Astrocyte of the cerebellum (primary cell): Measurements from ENCODE around the gene ZNF408.

Experiments
- DNase-seq: peaks from one replicate; pipeline ENCODE4 v3.0.0-alpha.2; 2011; ENCODE audit warnings: low read depth
- H3K4me3 ChIP-seq: 2 replicates; pipeline ENCODE4 v1.5.1; 2011; ENCODE audit warnings: mild to moderate bottlenecking, low read depth, low read length, moderate library complexity
- in situ Hi-C: cut with HindIII; loops from 2 replicates; pipeline ENCODE4 v1.10.0; 2017; ENCODE audit warnings: low sequenced_read_pairs
- TF ChIP-seq, protein P1 (sequence below): IDR thresholded peaks from 2 replicates; pipeline ENCODE4 v1.5.1; 2012; ENCODE audit warnings: low read length, low read depth, moderate library complexity, mild to moderate bottlenecking; ENCODE audit errors: missing control alignments

Gene ZNF408

DNA sequence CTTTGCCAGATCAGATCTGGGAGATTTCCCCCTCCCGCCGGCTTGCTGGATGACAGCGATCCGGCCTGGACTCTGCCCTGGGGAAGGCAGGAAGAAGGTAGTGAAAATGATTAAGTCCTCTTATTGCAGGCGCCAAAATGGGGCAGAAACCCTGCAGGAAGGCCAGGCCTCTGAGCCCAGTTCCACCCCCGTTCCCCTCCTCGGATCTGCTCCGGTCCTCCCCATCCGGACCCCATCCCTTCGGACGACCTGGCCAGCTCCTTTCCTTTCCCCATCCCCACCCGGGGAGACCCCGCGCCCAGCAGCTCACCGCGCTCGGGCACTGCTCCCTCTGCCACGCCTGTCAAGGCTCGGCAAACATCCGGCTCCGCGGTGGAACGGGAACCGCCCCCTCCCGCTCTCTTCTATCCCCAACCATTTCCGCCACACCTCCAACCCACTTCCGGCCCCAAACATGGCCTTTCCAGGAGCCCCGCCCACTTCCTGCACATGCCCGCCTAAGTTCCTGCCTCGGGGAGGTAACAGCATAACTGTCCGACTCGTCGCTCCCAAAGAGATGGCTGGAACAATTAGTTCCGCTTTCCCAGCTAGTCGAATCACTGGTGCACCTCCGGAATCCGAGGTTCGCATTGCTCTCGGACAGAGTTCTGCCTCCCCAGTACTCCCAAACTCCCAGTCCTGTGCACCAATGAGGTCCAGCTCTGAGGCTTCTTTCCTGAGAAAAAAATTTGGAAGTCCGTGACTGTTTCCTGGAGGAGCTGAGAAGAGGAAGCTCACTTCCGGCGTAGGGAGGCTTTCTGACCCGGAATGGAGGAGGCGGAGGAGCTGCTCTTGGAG lies at the start of gene ZNF408, which contains the start of gene ARHGAP1:
TSS of gene ZNF408 (plus strand) at position 791 of the 837 bp plus-strand sequence. CDS start at position 808, 17 bp downstream.
TSS of gene ARHGAP1 (minus strand) at position 379 of the 837 bp plus-strand sequence. CDS start 4,512 bp downstream, outside the sequence.
- H3K4me3 ChIP-seq = peak within 1 kb of the TSS; percentile 100
- TF ChIP-seq, protein P1, sequence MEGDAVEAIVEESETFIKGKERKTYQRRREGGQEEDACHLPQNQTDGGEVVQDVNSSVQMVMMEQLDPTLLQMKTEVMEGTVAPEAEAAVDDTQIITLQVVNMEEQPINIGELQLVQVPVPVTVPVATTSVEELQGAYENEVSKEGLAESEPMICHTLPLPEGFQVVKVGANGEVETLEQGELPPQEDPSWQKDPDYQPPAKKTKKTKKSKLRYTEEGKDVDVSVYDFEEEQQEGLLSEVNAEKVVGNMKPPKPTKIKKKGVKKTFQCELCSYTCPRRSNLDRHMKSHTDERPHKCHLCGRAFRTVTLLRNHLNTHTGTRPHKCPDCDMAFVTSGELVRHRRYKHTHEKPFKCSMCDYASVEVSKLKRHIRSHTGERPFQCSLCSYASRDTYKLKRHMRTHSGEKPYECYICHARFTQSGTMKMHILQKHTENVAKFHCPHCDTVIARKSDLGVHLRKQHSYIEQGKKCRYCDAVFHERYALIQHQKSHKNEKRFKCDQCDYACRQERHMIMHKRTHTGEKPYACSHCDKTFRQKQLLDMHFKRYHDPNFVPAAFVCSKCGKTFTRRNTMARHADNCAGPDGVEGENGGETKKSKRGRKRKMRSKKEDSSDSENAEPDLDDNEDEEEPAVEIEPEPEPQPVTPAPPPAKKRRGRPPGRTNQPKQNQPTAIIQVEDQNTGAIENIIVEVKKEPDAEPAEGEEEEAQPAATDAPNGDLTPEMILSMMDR = no peak
- DNase-seq = peak; percentile 98
- in situ Hi-C loops = no loop called here

DNA sequence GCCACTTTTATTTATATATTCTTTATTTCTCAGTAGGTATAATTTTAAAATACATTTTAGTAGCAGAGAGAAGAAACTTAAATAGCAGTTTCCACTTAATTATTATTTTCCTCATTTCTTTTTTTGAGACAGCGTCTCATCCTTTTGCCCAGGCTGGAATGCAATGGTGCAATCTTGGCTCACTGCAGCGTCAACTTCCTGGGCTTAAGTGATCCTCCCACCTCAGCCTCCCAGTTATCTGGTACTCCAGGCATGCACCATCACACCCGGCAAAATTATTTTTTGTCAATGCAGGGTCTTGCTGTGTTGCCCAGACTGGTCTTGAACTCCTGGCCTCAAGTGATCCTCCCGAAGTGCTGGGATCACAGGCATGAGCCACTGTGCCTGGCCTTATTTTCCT lies 45.2 kb upstream of the ZNF408 start:
- TF ChIP-seq, protein P1 = no peak
- H3K4me3 ChIP-seq = no peak overlapping the region
- in situ Hi-C loops = no loop called here
- no peak for DNase-seq

DNA sequence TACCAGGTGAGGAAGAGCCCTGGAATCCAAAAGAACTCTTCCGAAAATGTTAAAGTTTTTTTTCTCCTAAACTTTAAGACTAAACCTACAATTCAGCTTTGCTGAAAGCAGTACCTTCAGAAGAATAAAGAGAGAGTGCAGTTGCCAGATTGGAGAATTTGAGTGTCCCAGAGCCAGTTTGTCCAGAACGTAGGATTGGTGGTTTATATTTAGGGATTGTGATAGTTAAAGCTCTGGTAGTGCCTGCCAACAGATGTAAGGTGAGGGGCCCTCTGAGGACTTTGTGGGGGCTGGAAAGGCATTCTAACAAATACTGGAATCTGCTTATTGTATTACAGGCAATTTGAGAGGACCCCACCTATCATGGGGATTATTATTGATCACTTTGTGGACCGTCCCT lies 43.6 kb upstream of the ZNF408 start:
- TF ChIP-seq, protein P1 = no peak
- in situ Hi-C loops = no loop called here
- DNase-seq = no peak
- H3K4me3 ChIP-seq = no peak overlapping the region

DNA sequence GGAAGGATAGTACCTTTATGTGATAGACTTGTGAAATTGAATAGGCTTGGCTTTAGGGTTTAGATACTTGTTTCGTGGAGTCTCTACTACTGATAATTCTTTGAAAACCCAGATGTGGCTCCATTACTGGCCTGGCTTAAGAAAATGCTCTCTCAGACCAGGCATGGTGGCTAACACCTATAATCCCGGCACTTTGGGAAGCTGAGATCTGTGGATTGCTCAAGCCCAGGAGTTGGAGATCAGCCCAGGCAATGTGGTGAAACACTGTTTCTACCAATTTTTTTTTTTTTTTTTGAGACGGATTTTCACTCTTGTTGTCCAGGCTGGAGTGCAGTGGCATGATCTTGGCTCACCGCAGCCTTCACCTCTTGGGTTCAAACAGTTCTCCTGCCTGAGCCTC lies 42.6 kb upstream of the ZNF408 start:
- in situ Hi-C loops = no loop called here
- TF ChIP-seq, protein P1 = no peak
- H3K4me3 ChIP-seq = no peak overlapping the region
- DNase-seq = peak; percentile 73

DNA sequence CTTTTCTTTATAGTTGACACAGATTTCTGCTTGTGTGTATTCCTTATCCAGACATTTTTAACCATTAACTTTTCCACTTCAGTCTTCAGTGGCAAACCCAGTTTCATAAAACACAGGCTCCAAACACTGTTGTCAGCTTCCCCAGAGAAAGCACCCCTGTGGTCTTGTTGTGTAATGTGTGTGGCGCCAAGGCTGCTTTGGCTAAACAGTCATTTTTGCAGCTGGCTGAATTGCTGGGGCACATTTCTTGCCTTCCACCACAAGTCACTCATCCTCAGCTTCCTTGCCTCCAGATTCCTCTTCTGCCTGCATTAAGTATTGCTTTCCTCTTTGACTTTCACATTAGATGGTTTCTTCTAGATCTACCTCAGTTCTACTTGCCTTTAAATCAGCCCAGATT lies 40.9 kb upstream of the ZNF408 start:
- no peak overlapping the region for H3K4me3 ChIP-seq
- peak; percentile 62 for DNase-seq
- TF ChIP-seq, protein P1 = no peak
- in situ Hi-C loops = no loop called here

DNA sequence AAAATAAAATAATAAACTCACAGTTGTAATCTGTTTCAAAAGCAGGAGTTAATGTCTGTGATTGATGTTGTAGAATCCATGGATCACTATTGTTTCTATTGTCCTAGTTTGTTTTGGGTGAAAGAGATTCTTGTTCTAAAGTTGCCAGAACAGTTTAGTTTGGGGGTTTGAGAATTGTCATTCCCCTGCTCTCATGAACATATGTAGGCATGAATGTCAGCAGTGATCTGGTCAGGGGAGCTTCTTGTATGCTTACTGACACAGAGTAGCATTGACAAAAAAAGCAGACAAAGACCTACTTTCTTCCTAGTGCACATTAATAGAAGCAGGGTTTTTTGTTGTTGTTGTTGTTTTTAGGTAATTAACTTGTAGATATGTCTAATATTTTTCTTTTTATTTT lies 39.0 kb upstream of the ZNF408 start:
- in situ Hi-C loops = no loop called here
- no peak overlapping the region for H3K4me3 ChIP-seq
- TF ChIP-seq, protein P1 = no peak
- DNase-seq = no peak
